Osteocyte (in vitro differentiated cells): Measurements from ENCODE around the gene SGPL1. TPM values are rescaled to one million over a fixed set of nuclear protein-coding genes. Genes with fewer than 3 reads are reported as not detected.

Experiments used
- DNase-seq: peaks from one replicate; pipeline ENCODE4 v3.0.0; 2021; ENCODE audit warnings: mixed read lengths; ENCODE audit not compliant: unreplicated experiment; ENCODE audit errors: extremely low spot score
- H3K27ac Mint-ChIP-seq: one replicate; pipeline ENCODE4 v1.8.0; 2021; ENCODE audit warnings: mild to moderate bottlenecking, mixed read lengths; ENCODE audit not compliant: unreplicated experiment
- H3K27me3 Mint-ChIP-seq: one replicate; pipeline ENCODE4 v1.8.0; 2021; ENCODE audit warnings: mixed read lengths; ENCODE audit not compliant: unreplicated experiment
- H3K36me3 Mint-ChIP-seq: one replicate; pipeline ENCODE4 v1.8.0; 2021; ENCODE audit warnings: mixed read lengths; ENCODE audit not compliant: unreplicated experiment
- H3K4me1 Mint-ChIP-seq: one replicate; pipeline ENCODE4 v1.8.0; 2021; ENCODE audit warnings: mixed read lengths; ENCODE audit not compliant: unreplicated experiment
- H3K4me3 Mint-ChIP-seq: one replicate; pipeline ENCODE4 v1.8.0; 2021; ENCODE audit warnings: mild to moderate bottlenecking, moderate library complexity, mixed read lengths; ENCODE audit not compliant: unreplicated experiment
- H3K9me3 Mint-ChIP-seq: one replicate; pipeline ENCODE4 v1.8.0; 2021; ENCODE audit warnings: mixed read lengths; ENCODE audit not compliant: unreplicated experiment
- total RNA-seq: library from RNA; stranded (reverse); gene quantifications from 2 replicates; pipeline ENCODE4 v1.2.1, GENCODE V29; 2021
- TF ChIP-seq, protein P1 (sequence below): fragments of 200-600 bp; sonication (generic); IDR thresholded peaks from 2 replicates; pipeline ENCODE4 v1.5.0; 2021; ENCODE audit warnings: antibody characterized with exemption, mild to moderate bottlenecking, moderate library complexity

SGPL1 gene
- total RNA-seq, 1 donor from 2014 or later: 58.1 TPM

DNA sequence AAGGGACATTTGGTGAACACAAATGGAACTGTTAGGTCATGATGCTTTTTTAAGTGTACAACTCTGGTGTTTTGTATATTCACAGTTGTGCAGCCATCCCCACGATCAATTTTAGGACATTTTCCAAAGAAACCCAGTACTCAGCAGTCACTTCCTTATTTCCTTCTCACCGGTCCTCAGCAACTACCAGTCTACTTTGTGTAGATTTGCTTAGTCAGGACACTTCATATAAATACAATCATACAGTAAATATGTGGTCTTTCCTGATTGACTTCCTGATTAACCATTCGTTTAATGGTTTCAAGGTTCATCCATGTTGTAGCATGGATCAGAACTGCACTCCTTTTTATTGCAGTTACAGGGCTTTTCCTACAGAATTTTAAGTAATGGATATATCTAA is 14.4 kb downstream of the SGPL1 start:
- H3K4me1 Mint-ChIP-seq: peaks cover 37% of the 10 kb centered on the region
- no peak for DNase-seq
- H3K36me3 Mint-ChIP-seq: peaks cover 26% of the 10 kb centered on the region
- no peak overlapping the region for H3K27ac Mint-ChIP-seq
- H3K4me3 Mint-ChIP-seq: no peak overlapping the region
- H3K9me3 Mint-ChIP-seq: no peaks in the 10 kb centered on the region
- TF ChIP-seq, protein P1, sequence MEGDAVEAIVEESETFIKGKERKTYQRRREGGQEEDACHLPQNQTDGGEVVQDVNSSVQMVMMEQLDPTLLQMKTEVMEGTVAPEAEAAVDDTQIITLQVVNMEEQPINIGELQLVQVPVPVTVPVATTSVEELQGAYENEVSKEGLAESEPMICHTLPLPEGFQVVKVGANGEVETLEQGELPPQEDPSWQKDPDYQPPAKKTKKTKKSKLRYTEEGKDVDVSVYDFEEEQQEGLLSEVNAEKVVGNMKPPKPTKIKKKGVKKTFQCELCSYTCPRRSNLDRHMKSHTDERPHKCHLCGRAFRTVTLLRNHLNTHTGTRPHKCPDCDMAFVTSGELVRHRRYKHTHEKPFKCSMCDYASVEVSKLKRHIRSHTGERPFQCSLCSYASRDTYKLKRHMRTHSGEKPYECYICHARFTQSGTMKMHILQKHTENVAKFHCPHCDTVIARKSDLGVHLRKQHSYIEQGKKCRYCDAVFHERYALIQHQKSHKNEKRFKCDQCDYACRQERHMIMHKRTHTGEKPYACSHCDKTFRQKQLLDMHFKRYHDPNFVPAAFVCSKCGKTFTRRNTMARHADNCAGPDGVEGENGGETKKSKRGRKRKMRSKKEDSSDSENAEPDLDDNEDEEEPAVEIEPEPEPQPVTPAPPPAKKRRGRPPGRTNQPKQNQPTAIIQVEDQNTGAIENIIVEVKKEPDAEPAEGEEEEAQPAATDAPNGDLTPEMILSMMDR: no peak
- no peaks in the 10 kb centered on the region for H3K27me3 Mint-ChIP-seq

DNA sequence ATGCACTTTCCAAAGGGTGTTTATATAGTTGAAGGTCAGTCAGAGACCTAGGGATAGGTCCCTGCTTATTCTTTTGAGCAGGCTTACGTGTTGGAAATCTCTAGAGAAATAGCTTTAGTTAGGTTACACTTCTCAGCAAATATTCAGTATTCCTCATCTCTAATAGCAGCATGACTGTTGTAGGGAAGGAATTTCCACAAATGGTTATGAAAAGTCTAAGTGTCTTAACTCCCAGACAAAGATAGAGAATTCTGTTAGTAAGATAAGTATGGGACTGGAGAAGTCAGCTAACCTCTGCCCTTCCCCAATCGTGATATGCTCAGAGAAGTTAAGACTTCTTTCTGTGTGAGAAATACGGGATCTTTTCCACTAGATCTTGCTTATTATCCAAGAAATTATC is 16.5 kb downstream of the SGPL1 start:
- TF ChIP-seq, protein P1: no peak
- Mint-ChIP-seq H3K27me3 (no peaks in the 10 kb centered on the region), H3K27ac (no peak overlapping the region), H3K36me3 (peaks cover 18% of the 10 kb centered on the region), H3K9me3 (no peaks in the 10 kb centered on the region), H3K4me1 (peaks cover 51% of the 10 kb centered on the region), H3K4me3 (no peak overlapping the region)
- no peak for DNase-seq

DNA sequence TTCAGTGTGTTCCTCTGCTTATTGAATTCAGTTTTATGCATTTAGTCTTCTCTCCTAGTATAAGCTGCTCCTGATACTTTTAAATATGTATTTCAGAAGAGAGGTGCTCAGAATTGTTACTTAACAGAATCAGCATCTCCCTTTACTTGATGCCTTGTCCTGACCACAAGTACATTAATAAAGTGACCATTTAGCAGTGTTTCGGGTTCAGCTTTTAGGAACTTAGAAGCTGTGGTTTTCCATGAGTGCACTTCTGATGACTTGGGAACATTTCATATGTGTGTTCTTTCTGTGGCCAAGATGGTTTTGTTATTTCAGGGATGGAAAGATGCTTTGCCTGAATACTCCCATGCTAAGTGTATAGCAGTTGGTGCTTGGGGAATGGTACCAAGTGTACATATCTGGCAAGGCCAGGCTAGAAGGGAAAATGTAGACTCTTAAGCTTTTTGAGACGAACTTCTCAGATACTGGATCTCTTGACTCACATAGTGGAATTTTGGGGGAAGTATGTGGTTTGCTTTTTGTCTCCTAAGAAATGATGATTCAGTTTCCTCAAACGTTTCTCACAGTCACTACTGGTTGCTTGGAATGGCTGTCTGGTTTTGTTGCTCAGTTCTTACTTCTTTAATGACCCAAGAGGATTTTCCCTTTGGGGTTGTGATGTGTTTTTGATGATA is 17.2 kb downstream of the SGPL1 start:
- no peak for DNase-seq
- Mint-ChIP-seq H3K36me3 (peaks cover 25% of the 10 kb centered on the region), H3K27ac (peak overlapping the region; percentile 75), H3K4me3 (no peak overlapping the region), H3K4me1 (peaks cover 49% of the 10 kb centered on the region), H3K27me3 (no peaks in the 10 kb centered on the region), H3K9me3 (no peaks in the 10 kb centered on the region)
- TF ChIP-seq, protein P1: no peak

DNA sequence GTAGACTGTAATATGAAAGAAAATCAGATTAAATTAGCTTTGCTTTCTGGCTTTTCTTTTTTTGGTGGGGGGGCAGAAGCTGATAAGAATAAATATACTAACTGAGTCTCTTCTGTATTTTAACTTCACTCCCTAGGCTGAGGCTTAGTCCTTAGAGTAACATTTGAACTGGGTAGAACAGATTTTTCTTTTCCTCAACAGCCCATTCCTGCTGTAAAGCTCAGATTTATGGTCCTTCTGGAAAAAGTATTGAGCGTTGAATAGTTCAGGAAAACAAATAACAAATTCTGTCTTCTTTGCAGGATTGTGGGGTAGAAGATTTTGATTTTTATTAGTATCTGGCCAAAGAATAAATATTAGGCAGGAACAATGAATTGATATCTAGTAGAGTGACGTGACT is 17.9 kb downstream of the SGPL1 start:
- Mint-ChIP-seq H3K36me3 (peaks cover 27% of the 10 kb centered on the region), H3K9me3 (no peaks in the 10 kb centered on the region), H3K4me3 (no peak overlapping the region), H3K27ac (peak overlapping the region; percentile 75), H3K27me3 (no peaks in the 10 kb centered on the region), H3K4me1 (peaks cover 49% of the 10 kb centered on the region)
- DNase-seq: no peak
- TF ChIP-seq, protein P1: no peak

DNA sequence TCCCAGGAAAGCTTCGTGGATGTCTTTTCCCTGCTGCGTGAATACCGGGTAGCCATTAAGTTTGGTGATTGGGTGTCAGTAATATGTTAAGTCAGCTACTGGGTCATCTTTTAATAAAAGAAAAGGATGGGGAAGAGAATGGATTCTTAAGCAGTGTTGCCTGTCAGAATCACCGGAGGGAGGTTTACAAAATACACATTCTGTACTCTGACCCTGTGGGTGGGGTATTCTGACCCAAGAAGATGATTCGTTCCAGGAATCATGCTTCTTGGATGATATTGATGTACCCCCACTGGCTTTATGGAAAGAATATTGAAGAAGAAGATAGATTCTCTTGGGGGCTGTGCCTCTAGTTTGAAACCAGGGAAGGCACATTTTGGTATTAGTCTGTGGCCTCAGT is 18.3 kb downstream of the SGPL1 start:
- Mint-ChIP-seq H3K4me3 (no peak overlapping the region), H3K27ac (peak overlapping the region; percentile 75), H3K9me3 (no peaks in the 10 kb centered on the region), H3K4me1 (peaks cover 49% of the 10 kb centered on the region), H3K36me3 (peaks cover 26% of the 10 kb centered on the region), H3K27me3 (no peaks in the 10 kb centered on the region)
- no peak for DNase-seq
- TF ChIP-seq, protein P1: no peak
